Stimulated activated CD8-positive, alpha-beta memory T cell treated with anti-CD3 and anti-CD28 coated beads, Interleukin-4, amount 100 ng/mL, for 4 hours (primary cell): ENCODE data around the gene RNF227.

ENCODE experiments used
- DNase-seq, 2 donors: peaks; one replicate each; pipeline ENCODE4 v3.0.0-alpha.2; 2020; ENCODE audit warnings: low read depth in 2 of 2, low spot score in 1 of 2

Gene RNF227

GRCh38 chr17:7930841-7931631 is 14.9 kb upstream of the RNF227 start:
- DNase-seq, result no peak

GRCh38 chr17:7929158-7930023 is 13.3 kb upstream of the RNF227 start, which contains the start of gene KCNAB3:
Gene KCNAB3 (minus strand): TSS chr17:7929856. CDS start chr17:7929435, 421 bp downstream.
- DNase-seq, result no peak

- no peak for DNase-seq
These were observed 11.5 kb upstream of the RNF227 start for GRCh38 chr17:7927596-7927995.

- peak; percentile 60 to 68 for DNase-seq
These were observed 6.9 kb upstream of the RNF227 start for GRCh38 chr17:7922845-7923628.

GRCh38 chr17:7922269-7922844 is 6.3 kb upstream of the RNF227 start:
- no peak for DNase-seq

GRCh38 chr17:7916808-7917207 is 719 bp upstream of the RNF227 start:
- DNase-seq, result no peak

- no peak for DNase-seq
These were observed 245 bp upstream of the RNF227 start for GRCh38 chr17:7916385-7916682.

- no peak for DNase-seq
These were observed 894 bp downstream of the RNF227 start for GRCh38 chr17:7915179-7915610.

GRCh38 chr17:7912927-7913524 is 3.1 kb downstream of the RNF227 start:
- DNase-seq, result no peak

- no peak for DNase-seq
These were observed 5.0 kb downstream of the RNF227 start for GRCh38 chr17:7911116-7911515.

GRCh38 chr17:7910711-7911110 is 5.4 kb downstream of the RNF227 start:
- no peak for DNase-seq

GRCh38 chr17:7910281-7910680 is 5.8 kb downstream of the RNF227 start:
- DNase-seq, result no peak

GRCh38 chr17:7909089-7909488 is 7.0 kb downstream of the RNF227 start:
- DNase-seq, result no peak

GRCh38 chr17:7903154-7904103 is 12.7 kb downstream of the RNF227 start:
- DNase-seq, result no peak

- DNase-seq, result no peak
These were observed 18.3 kb downstream of the RNF227 start for GRCh38 chr17:7897773-7898172.

GRCh38 chr17:7897090-7897489 is 19.0 kb downstream of the RNF227 start:
- DNase-seq, result no peak

GRCh38 chr17:7894866-7895265 is 21.2 kb downstream of the RNF227 start:
- no peak for DNase-seq

- no peak for DNase-seq
These were observed 21.9 kb downstream of the RNF227 start for GRCh38 chr17:7894226-7894625.

- no peak for DNase-seq
These were observed 22.8 kb downstream of the RNF227 start for GRCh38 chr17:7893187-7893880.
